ENCODE data around the gene CDKL2.

DNA sequence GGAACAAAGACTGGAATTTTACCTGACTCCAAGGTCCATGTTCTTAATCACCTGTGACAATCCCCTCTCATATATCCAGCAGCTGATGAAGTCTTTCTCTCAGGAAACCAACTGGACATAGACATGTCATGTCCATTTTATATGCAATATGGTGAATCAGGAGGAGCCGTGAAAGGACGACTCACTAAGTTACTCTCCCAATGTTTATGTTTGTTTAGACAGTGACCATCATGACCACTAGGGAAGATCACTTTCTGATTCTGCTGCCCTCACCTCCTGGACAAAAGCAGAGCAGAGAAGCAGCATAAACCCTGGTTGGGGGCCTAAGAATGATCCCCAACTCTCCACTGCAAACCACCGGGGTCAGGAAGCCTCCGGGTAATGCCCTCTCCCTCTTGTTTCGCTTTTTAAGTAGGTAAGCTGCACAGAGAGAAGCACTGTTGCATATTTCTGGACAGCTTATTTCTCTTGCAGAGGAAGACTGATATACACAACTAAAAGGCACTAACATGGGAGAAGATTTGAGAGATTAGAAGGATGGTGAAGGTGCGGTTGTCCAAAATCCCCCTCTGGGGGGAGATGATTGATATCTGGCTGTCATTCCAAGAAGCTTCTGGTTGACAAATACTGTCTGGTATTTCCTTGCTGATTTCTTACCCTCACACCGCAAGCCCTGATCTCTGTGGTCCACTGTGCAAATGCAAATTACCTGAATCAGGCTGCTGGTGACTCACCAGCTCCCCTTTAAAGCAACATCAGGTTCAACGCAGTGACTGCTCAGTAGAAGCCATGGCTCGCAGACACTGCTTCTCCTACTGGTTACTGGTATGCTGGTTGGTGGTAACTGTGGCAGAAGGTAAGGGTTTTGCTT, 74.8 kb downstream of the CDKL2 start, which contains the start of gene ODAPH:
- TF ChIP-seq, protein P1, sequence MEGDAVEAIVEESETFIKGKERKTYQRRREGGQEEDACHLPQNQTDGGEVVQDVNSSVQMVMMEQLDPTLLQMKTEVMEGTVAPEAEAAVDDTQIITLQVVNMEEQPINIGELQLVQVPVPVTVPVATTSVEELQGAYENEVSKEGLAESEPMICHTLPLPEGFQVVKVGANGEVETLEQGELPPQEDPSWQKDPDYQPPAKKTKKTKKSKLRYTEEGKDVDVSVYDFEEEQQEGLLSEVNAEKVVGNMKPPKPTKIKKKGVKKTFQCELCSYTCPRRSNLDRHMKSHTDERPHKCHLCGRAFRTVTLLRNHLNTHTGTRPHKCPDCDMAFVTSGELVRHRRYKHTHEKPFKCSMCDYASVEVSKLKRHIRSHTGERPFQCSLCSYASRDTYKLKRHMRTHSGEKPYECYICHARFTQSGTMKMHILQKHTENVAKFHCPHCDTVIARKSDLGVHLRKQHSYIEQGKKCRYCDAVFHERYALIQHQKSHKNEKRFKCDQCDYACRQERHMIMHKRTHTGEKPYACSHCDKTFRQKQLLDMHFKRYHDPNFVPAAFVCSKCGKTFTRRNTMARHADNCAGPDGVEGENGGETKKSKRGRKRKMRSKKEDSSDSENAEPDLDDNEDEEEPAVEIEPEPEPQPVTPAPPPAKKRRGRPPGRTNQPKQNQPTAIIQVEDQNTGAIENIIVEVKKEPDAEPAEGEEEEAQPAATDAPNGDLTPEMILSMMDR (conservative IDR thresholded peaks at IDR 0.05; ENCODE audit: low read length), result no peak
- TF ChIP-seq EZH2phosphoT487 (IDR thresholded peaks at IDR 0.05; ENCODE audit: borderline replicate concordance), result no peak

All from Loucy (cell line).